GM19193 (cell line): ENCODE data around the gene LLGL2.

Experiments
- POLR2A ChIP-seq: IDR thresholded peaks from 4 replicates; pipeline ENCODE4 v1.6.1; 2011; ENCODE audit not compliant: insufficient read depth, insufficient read length; ENCODE audit errors: extremely low read depth

The LLGL2 gene

GRCh38 chr17:75488693-75489510, 36.6 kb upstream of the LLGL2 start:
- no peak for TF ChIP-seq POLR2A

- no peak for TF ChIP-seq POLR2A
Measured at GRCh38 chr17:75489511-75489955, 36.0 kb upstream of the LLGL2 start.

GRCh38 chr17:75490173-75490743, 35.2 kb upstream of the LLGL2 start:
- TF ChIP-seq POLR2A = no peak

- TF ChIP-seq POLR2A = no peak
Measured at GRCh38 chr17:75490953-75491649, 34.4 kb upstream of the LLGL2 start.

GRCh38 chr17:75491680-75492079, 33.8 kb upstream of the LLGL2 start:
- no peak for TF ChIP-seq POLR2A

GRCh38 chr17:75492555-75493168, 32.8 kb upstream of the LLGL2 start:
- no peak for TF ChIP-seq POLR2A

GRCh38 chr17:75493476-75494129, 31.9 kb upstream of the LLGL2 start:
- no peak for TF ChIP-seq POLR2A

GRCh38 chr17:75494326-75494877, 31.1 kb upstream of the LLGL2 start:
- no peak for TF ChIP-seq POLR2A

GRCh38 chr17:75496005-75496404, 29.5 kb upstream of the LLGL2 start:
- no peak for TF ChIP-seq POLR2A

GRCh38 chr17:75498039-75498725, 27.3 kb upstream of the LLGL2 start:
- no peak for TF ChIP-seq POLR2A

- no peak for TF ChIP-seq POLR2A
Measured at GRCh38 chr17:75498726-75499213, 26.7 kb upstream of the LLGL2 start.

- TF ChIP-seq POLR2A = no peak
Measured at GRCh38 chr17:75499313-75500022, 26.0 kb upstream of the LLGL2 start.
